ENCODE measurements around the gene KREMEN2. TPM values are rescaled to one million over a fixed set of nuclear protein-coding genes. Genes with fewer than 3 reads are reported as not detected.

KREMEN2 gene
- total and polyA plus RNA-seq, 2 of the 4 experiments (the other 2 are of a cell fraction): 0.03 TPM; not detected in 1

- ATAC-seq (ENCODE audit: low read depth): no peak
- H2BK5ac ChIP-seq (ENCODE audit: low read depth, low read length, poor library complexity, severe bottlenecking): no peak overlapping the region
- no peak overlapping the region for H3K4me3 ChIP-seq (ENCODE audit: insufficient read depth, low read depth, low read length)
- 98% methylated on average over 8 of the region's 15 CpGs; no CpG with 5 or more reads in 1 of the 2 experiments for WGBS, 2 experiments (ENCODE audit: extremely low coverage in 2 of 2, insufficient read length in 1 of 2)
- no peaks in the 10 kb centered on the region; the same call in 1 of the 2 replicates for H4K20me1 ChIP-seq (ENCODE audit: insufficient read depth, low read length)
- no peaks in the 10 kb centered on the region for H3K4me1 ChIP-seq (ENCODE audit: control insufficient read depth, insufficient read depth, low read length)
- no peaks in the 10 kb centered on the region for H3K9me3 ChIP-seq (ENCODE audit: control insufficient read depth, insufficient read depth, low read length)
- H4K5ac ChIP-seq (ENCODE audit: low read depth, low read length): no peak overlapping the region
- no peak overlapping the region for H3K18ac ChIP-seq (ENCODE audit: low read depth, low read length)
- in situ Hi-C loops (cut with MboI; ENCODE audit: low sequenced_read_pairs) (no loop called here), intact Hi-C loops (cut with micrococcal nuclease) (no loop called here), dilution Hi-C loops (cut with HindIII; ENCODE audit: low sequenced_read_pairs, unreplicated experiment) (no loop called here)
- H2BK120ac ChIP-seq (ENCODE audit: low read depth, low read length): no peak overlapping the region
- H2BK20ac ChIP-seq (ENCODE audit: low read depth, low read length): no peak overlapping the region
- CTCF ChIA-PET: no interaction called here
- H3K56ac ChIP-seq (ENCODE audit: extremely low read depth, insufficient read depth, low read length): no peak overlapping the region
- TF ChIP-seq RAD21 (IDR thresholded peaks at IDR 0.05; ENCODE audit: low read length) (no peak), CHD1 (IDR thresholded peaks at IDR 0.05; ENCODE audit: low read depth, low read length) (no peak), RCOR1 (IDR thresholded peaks at IDR 0.05; ENCODE audit: insufficient replicate concordance, low read length) (no peak), ELK1 (IDR thresholded peaks at IDR 0.05; ENCODE audit: borderline replicate concordance, low read depth, low read length) (no peak), SMC3 (IDR thresholded peaks at IDR 0.05; ENCODE audit: low read depth, low read length) (no peak), MAFK (IDR thresholded peaks at IDR 0.05; ENCODE audit: low read depth, low read length) (no peak), CTCF (conservative IDR thresholded peaks at IDR 0.05; ENCODE audit: low read depth, low read length) (no peak), NFE2L2 (IDR thresholded peaks at IDR 0.05; ENCODE audit: low read depth, low read length) (no peak), FOS (IDR thresholded peaks at IDR 0.05; ENCODE audit: low read depth, low read length) (no peak), RFX5 (IDR thresholded peaks at IDR 0.05; ENCODE audit: low read depth, low read length) (no peak)
- no peak overlapping the region for H3K9ac ChIP-seq (ENCODE audit: low read depth, low read length)
- H3K27me3 ChIP-seq (ENCODE audit: control insufficient read depth, insufficient read depth, low read length): no peaks in the 10 kb centered on the region
- H3K36me3 ChIP-seq (ENCODE audit: control insufficient read depth, insufficient read depth, low read length): peaks cover 36% of the 10 kb centered on the region
- POLR2A ChIA-PET (ENCODE audit: unreplicated experiment): no interaction called here
- no peak overlapping the region for H3K14ac ChIP-seq (replicated peaks; ENCODE audit: low read depth, low read length)
- H3K27ac ChIP-seq (ENCODE audit: insufficient read depth, low read length): no peak overlapping the region
- H2AFZ ChIP-seq (replicated peaks; ENCODE audit: low read length, poor library complexity): no peak overlapping the region
- H2AK9ac ChIP-seq (replicated peaks; ENCODE audit: low read depth, low read length, poor library complexity): no peak overlapping the region
- H3K9me1 ChIP-seq (ENCODE audit: insufficient read depth, low read length): no peaks in the 10 kb centered on the region
- H3K23ac ChIP-seq (ENCODE audit: low read depth, low read length): no peak overlapping the region
- H3K79me1 ChIP-seq (ENCODE audit: low read depth in 1 of 2, low read length in 2 of 2): peaks cover 6 to 25% of the 10 kb centered on the region in 2 experiments
- no peak overlapping the region for H3K4ac ChIP-seq (ENCODE audit: low read depth, low read length)
- no peak overlapping the region for H3K4me2 ChIP-seq (ENCODE audit: low read depth, low read length)
- no peak overlapping the region for H4K91ac ChIP-seq (ENCODE audit: insufficient read depth, low read depth, low read length)
- H4K8ac ChIP-seq (ENCODE audit: low read depth in 2 of 2, low read length in 2 of 2): no peak overlapping the region
- no TSS peak for BruUV-seq (replicated peaks)
- H2BK15ac ChIP-seq (ENCODE audit: low read depth, low read length): no peak overlapping the region
- DNase-seq: no peak
- H2AK5ac ChIP-seq (ENCODE audit: low read depth, low read length): no peak overlapping the region
Observed at GRCh38 chr16:2930236-2930635, 33.8 kb upstream of the KREMEN2 start.
